ENCODE data around the gene SIL1. TPM values are rescaled to one million over a fixed set of nuclear protein-coding genes. Genes with fewer than 3 reads are reported as not detected.

Gene SIL1
- total and polyA plus RNA-seq, 2 of the 13 experiments (the other 11 are each of a cell fraction or from before 2014, with no cell fraction given): 26.0 to 30.0 TPM

DNA sequence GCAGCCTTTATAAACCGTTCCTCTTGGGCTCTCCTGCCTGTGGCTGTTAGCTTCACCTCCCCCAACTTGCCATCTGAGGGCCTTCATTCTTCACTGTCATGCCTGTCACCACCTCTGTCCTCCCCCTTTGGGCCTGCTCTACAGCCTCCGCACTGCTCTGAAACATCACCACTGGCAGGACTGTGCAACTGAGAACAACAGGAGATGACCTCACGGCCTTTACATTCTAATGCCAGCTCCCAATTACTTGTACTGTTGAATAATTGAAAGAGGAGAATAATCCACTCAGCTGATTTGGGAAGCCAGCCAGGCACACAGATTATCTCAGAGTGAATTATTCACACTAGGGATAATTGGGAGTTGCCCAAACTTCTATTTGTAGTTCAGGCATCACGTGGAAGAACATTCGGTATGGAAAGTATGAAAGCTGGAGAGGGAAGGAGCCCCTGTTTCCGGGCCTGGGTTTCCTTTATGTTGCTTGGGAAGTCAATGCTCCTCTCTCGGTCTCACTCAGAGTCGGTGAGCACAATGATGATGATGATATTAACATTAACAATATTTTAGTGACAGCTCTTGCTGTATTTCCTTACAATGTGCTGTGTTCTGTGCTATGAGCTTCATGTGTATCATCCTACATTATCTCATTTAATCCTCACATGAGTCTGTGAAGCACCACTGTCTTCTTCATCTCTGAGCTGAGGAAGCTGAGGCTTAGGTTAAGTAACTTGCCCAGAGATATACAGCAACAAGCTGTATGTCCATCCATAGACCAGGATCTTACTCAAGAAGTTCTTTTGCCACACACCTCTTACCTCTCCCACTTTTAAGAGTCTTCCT, 223.7 kb downstream of the SIL1 start:
- H3K4me3 ChIP-seq (replicated peaks in 1 of 3; ENCODE audit: insufficient read depth in 1 of 3, low read depth in 2 of 3, low read length in 3 of 3): no peak overlapping the region
- BruUV-seq (replicated peaks): no TSS peak
- intact Hi-C loops (cut with micrococcal nuclease; ENCODE audit: unreplicated experiment): no loop called here
- H4K20me1 ChIP-seq (ENCODE audit: insufficient read depth, low read length): no peaks in the 10 kb centered on the region
- H3K36me3 ChIP-seq (replicated peaks in 1 of 2; ENCODE audit: control insufficient read depth in 1 of 2, insufficient read depth in 2 of 2, low read length in 2 of 2): no peaks in the 10 kb centered on the region
- peaks cover 13% of the 10 kb centered on the region for H3K4me1 ChIP-seq (ENCODE audit: insufficient read depth, low read length)
- POLR2A ChIA-PET: interaction anchor here (0.7 to 0.9 kb wide), 2 partner anchors 12 to 13 kb away, joined by 3 read pairs; no protein-coding TSS in a partner anchor
- no peak overlapping the region for H2AFZ ChIP-seq (ENCODE audit: low read length)
- CTCF ChIA-PET (ENCODE audit: low intra/inter-chr PET ratio, low total read pairs): no interaction called here
- H3K9me3 ChIP-seq (ENCODE audit: low read length): no peaks in the 10 kb centered on the region
- in situ Hi-C loops (cut with HindIII; ENCODE audit: extremely low pct_ligation_motif_present, low pct_unique_long_range_greater_than_20kb): loop anchor here (25.0 kb wide), 1 partner anchor 288 kb away; no protein-coding TSS in a partner anchor
- WGBS (ENCODE audit: low lambda C conversion rate): 91% methylated on average over 8 of the region's 8 CpGs
- H3K27ac ChIP-seq (ENCODE audit: extremely low read length, insufficient read depth, low read length): no peak overlapping the region
- no peaks in the 10 kb centered on the region for H3K27me3 ChIP-seq (ENCODE audit: control insufficient read depth in 1 of 2, insufficient read depth in 2 of 2, low read length in 2 of 2)
- no peak overlapping the region for H3K9ac ChIP-seq (ENCODE audit: insufficient read depth, low read depth, low read length)
- DNase-seq (ENCODE audit: low spot score): no peak
- no peak for ATAC-seq
- FAIRE-seq: no peak
- H3K79me2 ChIP-seq (ENCODE audit: insufficient read depth, low read length): no peaks in the 10 kb centered on the region
- no peak overlapping the region for H3K4me2 ChIP-seq (ENCODE audit: low read depth, low read length)
- TF ChIP-seq CENPX (CRISPR knock-in tag; IDR thresholded peaks at IDR 0.05): no peak
- no peak for TF ChIP-seq JDP2 (CRISPR knock-in tag; IDR thresholded peaks at IDR 0.05; ENCODE audit: borderline replicate concordance)
- no peak for TF ChIP-seq EZH2 (conservative IDR thresholded peaks at IDR 0.05; ENCODE audit: low read depth, low read length)
- no peak for TF ChIP-seq YEATS2 (CRISPR knock-in tag; IDR thresholded peaks at IDR 0.05; ENCODE audit: borderline replicate concordance)
- TF ChIP-seq THYN1 (CRISPR knock-in tag; IDR thresholded peaks at IDR 0.05; ENCODE audit: borderline replicate concordance, low read depth): no peak
- TF ChIP-seq SALL1 (CRISPR knock-in tag; IDR thresholded peaks at IDR 0.05): no peak
- TF ChIP-seq, protein P1, sequence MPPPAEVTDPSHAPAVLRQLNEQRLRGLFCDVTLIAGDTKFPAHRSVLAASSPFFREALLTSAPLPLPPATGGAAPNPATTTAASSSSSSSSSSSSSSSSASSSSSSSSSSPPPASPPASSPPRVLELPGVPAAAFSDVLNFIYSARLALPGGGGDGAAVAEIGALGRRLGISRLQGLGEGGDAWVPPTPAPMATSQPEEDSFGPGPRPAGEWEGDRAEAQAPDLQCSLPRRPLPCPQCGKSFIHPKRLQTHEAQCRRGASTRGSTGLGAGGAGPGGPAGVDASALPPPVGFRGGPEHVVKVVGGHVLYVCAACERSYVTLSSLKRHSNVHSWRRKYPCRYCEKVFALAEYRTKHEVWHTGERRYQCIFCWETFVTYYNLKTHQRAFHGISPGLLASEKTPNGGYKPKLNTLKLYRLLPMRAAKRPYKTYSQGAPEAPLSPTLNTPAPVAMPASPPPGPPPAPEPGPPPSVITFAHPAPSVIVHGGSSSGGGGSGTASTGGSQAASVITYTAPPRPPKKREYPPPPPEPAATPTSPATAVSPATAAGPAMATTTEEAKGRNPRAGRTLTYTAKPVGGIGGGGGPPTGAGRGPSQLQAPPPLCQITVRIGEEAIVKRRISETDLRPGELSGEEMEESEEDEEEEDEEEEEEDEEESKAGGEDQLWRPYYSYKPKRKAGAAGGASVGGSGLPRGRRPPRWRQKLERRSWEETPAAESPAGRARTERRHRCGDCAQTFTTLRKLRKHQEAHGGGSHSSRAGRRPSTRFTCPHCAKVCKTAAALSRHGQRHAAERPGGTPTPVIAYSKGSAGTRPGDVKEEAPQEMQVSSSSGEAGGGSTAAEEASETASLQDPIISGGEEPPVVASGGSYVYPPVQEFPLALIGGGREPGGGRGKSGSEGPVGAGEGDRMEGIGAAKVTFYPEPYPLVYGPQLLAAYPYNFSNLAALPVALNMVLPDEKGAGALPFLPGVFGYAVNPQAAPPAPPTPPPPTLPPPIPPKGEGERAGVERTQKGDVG (CRISPR knock-in tag; IDR thresholded peaks at IDR 0.05; ENCODE audit: borderline replicate concordance): no peak
- TF ChIP-seq, protein P2, sequence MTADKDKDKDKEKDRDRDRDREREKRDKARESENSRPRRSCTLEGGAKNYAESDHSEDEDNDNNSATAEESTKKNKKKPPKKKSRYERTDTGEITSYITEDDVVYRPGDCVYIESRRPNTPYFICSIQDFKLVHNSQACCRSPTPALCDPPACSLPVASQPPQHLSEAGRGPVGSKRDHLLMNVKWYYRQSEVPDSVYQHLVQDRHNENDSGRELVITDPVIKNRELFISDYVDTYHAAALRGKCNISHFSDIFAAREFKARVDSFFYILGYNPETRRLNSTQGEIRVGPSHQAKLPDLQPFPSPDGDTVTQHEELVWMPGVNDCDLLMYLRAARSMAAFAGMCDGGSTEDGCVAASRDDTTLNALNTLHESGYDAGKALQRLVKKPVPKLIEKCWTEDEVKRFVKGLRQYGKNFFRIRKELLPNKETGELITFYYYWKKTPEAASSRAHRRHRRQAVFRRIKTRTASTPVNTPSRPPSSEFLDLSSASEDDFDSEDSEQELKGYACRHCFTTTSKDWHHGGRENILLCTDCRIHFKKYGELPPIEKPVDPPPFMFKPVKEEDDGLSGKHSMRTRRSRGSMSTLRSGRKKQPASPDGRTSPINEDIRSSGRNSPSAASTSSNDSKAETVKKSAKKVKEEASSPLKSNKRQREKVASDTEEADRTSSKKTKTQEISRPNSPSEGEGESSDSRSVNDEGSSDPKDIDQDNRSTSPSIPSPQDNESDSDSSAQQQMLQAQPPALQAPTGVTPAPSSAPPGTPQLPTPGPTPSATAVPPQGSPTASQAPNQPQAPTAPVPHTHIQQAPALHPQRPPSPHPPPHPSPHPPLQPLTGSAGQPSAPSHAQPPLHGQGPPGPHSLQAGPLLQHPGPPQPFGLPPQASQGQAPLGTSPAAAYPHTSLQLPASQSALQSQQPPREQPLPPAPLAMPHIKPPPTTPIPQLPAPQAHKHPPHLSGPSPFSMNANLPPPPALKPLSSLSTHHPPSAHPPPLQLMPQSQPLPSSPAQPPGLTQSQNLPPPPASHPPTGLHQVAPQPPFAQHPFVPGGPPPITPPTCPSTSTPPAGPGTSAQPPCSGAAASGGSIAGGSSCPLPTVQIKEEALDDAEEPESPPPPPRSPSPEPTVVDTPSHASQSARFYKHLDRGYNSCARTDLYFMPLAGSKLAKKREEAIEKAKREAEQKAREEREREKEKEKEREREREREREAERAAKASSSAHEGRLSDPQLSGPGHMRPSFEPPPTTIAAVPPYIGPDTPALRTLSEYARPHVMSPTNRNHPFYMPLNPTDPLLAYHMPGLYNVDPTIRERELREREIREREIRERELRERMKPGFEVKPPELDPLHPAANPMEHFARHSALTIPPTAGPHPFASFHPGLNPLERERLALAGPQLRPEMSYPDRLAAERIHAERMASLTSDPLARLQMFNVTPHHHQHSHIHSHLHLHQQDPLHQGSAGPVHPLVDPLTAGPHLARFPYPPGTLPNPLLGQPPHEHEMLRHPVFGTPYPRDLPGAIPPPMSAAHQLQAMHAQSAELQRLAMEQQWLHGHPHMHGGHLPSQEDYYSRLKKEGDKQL (CRISPR knock-in tag; IDR thresholded peaks at IDR 0.05; ENCODE audit: low read depth): no peak
